Kidney (tissue), 14 donors: Measurements from ENCODE around the gene C1QTNF6. TPM values are rescaled to one million over a fixed set of nuclear protein-coding genes. Genes with fewer than 3 reads are reported as not detected.

Experiments used
- DNase-seq, 5 donors: peaks; one replicate each; pipeline ENCODE4 v3.0.0-alpha.2; 2013 to 2020
- FAIRE-seq: peaks from 2 replicates; lab custom pipeline; 2012; peaks lifted over from hg19 to GRCh38; lab: Jason Lieb, UNC
- H3K27ac ChIP-seq, 2 donors: one replicate each; pipeline ENCODE4 v1.7.0; 2013; ENCODE audit warnings: low read depth in 2 of 2, low read length in 2 of 2, inconsistent platforms in 1 of 2
- H3K27me3 ChIP-seq: one replicate; pipeline ENCODE4 v1.7.1; 2013; ENCODE audit warnings: low read length, inconsistent platforms; ENCODE audit not compliant: control insufficient read depth, insufficient read depth
- H3K36me3 ChIP-seq, 3 donors: one replicate each; pipeline versions ENCODE4 v1.7.0 to v1.7.1; 2013; ENCODE audit warnings: low read length in 3 of 3, control low read depth in 1 of 3, inconsistent platforms in 1 of 3; ENCODE audit not compliant: insufficient read depth in 3 of 3, control insufficient read depth in 2 of 3
- H3K4me1 ChIP-seq, 3 donors: one replicate each; pipeline versions ENCODE4 v1.7.0 to v1.7.1; 2013; ENCODE audit warnings: low read length in 3 of 3, inconsistent platforms in 1 of 3, low read depth in 1 of 3; ENCODE audit not compliant: control insufficient read depth in 2 of 3, insufficient read depth in 2 of 3
- H3K4me3 ChIP-seq, 3 donors: one replicate each; pipeline versions ENCODE4 v1.7.0 to v1.8.1; 2013; ENCODE audit warnings: low read length in 3 of 3, control low read depth in 1 of 3, inconsistent platforms in 1 of 3
- H3K9ac ChIP-seq, 3 donors: one replicate each; pipeline versions ENCODE4 v1.7.0 to v1.7.1; 2013; ENCODE audit warnings: low read length in 3 of 3, control low read depth in 1 of 3, inconsistent platforms in 1 of 3
- H3K9me3 ChIP-seq, 3 donors: one replicate each; pipeline versions ENCODE4 v1.7.0 to v1.7.1; 2013; ENCODE audit warnings: low read length in 3 of 3, control low read depth in 1 of 3, inconsistent platforms in 1 of 3; ENCODE audit not compliant: control insufficient read depth in 2 of 3, insufficient read depth in 1 of 3
- CTCF ChIP-seq: IDR thresholded peaks from 3 replicates; pipeline ENCODE4 v1.5.1; 2012; ENCODE audit warnings: mild to moderate bottlenecking, moderate library complexity, borderline replicate concordance; ENCODE audit not compliant: insufficient read depth; ENCODE audit errors: extremely low read depth
- intact Hi-C: fragments of 100-400 bp; cut with DNase I; formaldehyde crosslinking; loops from one replicate; pipeline ENCODE4 v1.11.1; 2022
- polyA plus RNA-seq: library from polyadenylated mRNA; stranded (reverse); fragments of 350-450 nt; fragmentation: Illumina TruSeq; extraction: RNeasy Lipid Tissue Mini Kit (QIAGEN cat#74804); gene quantifications from one replicate; pipeline ENCODE4 v1.2.3, GENCODE V29; 2014; ENCODE audit warnings: low read depth, low replicate concordance; ENCODE audit not compliant: insufficient read depth
- total RNA-seq: library from RNA; stranded (reverse); fragmentation: NEBNext Ultra II Directional; extraction: Animal tissue kit (Norgen Biotek cat#: 25700); gene quantifications from one replicate; pipeline ENCODE4 v1.2.1, GENCODE V29; 2021
- donor health status: control.
- donor health status: control.
- donor health status: control.
- donor health status: control.
- donor health status: control.
- donor health status: DM: yes; HTN: yes; CAD: no.
- donor health status: Normal renal cell carcinoma (clear cell type).

C1QTNF6 gene
- total and polyA plus RNA-seq, 2 donors from 2014 or later, result 3.2 to 8.0 TPM

DNA sequence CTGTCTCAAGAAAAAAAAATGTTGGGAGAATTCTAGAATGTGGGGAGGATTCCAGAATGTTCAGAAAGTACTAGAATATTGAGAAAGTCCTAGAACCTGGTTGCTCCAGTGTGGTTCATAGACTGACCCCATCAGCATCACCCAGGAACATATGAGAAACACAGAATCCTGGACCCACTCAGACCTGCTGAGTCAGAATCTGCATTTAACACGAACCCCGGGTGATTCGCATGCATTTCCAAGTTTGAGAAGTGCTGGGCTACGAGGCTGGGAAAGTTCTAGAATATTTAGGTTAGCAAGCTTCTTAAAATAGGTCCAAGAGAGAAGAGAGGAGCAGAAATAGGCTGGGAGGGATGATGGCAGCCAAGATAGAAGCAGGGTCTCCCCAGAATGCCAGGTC lies 6.4 kb downstream of the C1QTNF6 start:
- Histone ChIP-seq H3K36me3 (no peaks in the 10 kb centered on the region), H3K9ac (no peak overlapping the region), H3K4me3 (no peak overlapping the region), H3K4me1 (peaks cover 0 to 15% (median 14%) of the 10 kb centered on the region in 3 donors), H3K9me3 (no peaks in the 10 kb centered on the region), H3K27me3 (no peaks in the 10 kb centered on the region), H3K27ac (no peak overlapping the region)
- DNase-seq (no peak), FAIRE-seq (no peak)
- TF ChIP-seq CTCF, result no peak
- intact Hi-C loops, result no loop called here

DNA sequence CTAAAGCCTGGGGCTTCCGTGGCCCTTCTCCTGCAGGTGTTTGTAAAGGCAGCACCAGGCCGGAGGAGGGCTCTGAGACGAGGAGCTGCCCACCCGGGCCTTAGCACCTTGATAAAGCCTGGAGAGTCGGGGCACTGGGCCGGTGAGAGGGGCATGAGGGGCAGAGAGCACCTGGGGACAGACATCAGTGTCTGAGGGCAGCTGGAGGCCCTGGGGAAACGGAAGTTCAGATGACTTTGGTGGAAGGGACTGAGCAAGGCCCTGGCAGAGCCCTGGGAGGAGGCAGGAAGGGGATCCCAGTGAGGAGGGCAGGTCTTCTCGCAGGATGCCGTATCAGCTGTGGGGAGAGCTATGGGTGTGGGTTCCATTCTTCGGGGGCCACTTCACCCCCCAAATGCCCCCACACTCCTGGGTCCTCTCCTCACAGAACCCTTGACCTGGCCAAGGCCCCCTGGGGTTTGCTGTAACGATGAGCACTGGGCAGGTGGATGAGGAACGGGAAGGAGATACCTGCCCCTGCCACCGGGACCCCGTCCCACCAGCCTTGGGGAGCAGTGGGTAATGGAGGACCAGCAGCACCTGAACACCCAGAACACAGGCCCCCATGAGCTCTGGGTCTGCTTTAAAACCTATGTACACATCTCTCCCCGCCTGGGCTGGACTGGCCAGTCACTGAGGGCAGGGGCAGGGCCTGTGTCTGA lies 7.4 kb downstream of the C1QTNF6 start:
- Histone ChIP-seq H3K36me3 (no peaks in the 10 kb centered on the region), H3K9ac (no peak overlapping the region), H3K27ac (peak overlapping the region in 1 of 2 donors; percentile 3), H3K27me3 (no peaks in the 10 kb centered on the region), H3K4me1 (peaks cover 0 to 23% (median 9%) of the 10 kb centered on the region in 3 donors), H3K9me3 (no peaks in the 10 kb centered on the region), H3K4me3 (no peak overlapping the region)
- intact Hi-C loops, result no loop called here
- DNase-seq (peak in 1 of 5 donors; percentile 73), FAIRE-seq (no peak)
- no peak for TF ChIP-seq CTCF

DNA sequence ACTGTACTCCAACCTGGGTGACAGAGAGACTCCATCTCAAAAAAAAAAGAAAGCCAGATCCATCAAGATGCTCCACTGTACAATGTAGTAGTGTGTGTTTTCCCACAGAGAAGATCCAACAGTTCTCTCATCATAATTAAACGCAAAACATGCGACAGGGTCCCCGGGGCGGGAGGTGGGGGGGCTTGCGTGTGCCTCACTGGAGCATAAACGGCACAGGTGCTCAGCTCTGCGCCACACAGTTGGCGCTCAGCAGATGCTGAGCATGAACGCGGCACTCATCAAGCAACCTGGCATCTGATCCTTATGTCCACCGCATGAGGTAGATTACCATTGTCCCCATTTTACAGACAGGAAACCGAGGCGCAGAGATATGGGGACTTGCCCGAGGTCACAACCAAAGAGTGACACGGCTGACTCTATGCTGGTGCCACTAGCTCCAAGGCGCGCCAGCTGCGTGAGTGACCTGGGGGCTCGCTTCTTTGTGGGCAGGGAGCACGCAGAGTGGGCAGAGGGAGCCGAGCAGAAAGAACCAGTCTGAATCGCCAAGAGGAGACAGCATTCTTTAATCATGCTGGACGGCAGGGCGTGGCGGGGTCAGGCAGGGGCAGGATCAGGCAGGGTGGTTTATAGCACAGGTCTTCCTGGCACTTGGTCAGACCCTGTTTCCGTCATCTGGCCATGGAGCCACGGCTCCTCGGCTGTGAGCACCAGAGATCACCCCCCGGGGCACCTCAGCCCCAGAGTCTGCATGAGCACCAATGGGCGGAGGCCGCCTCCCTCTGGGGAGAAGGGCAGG lies 8.2 kb downstream of the C1QTNF6 start:
- peak in 1 of 5 donors; percentile 77 for DNase-seq
- Histone ChIP-seq H3K9me3 (no peaks in the 10 kb centered on the region), H3K4me1 (peaks cover 0 to 23% (median 9%) of the 10 kb centered on the region in 3 donors), H3K27ac (peak overlapping the region in 1 of 2 donors; percentile 3), H3K27me3 (no peaks in the 10 kb centered on the region), H3K9ac (no peak overlapping the region), H3K4me3 (no peak overlapping the region), H3K36me3 (no peaks in the 10 kb centered on the region)
- no peak for FAIRE-seq
- intact Hi-C loops, result no loop called here
- no peak for TF ChIP-seq CTCF
